ENCODE results near the gene GCNA. TPM values are rescaled to one million over a fixed set of nuclear protein-coding genes. Genes with fewer than 3 reads are reported as not detected.
"Not testable (repeated sequence)": the region's sequence is repeated elsewhere in the genome, so short reads cannot be mapped to it uniquely, and the experiment has no call there.

Gene GCNA
- polyA plus RNA-seq, 1 experiment = 2.4 TPM

DNA sequence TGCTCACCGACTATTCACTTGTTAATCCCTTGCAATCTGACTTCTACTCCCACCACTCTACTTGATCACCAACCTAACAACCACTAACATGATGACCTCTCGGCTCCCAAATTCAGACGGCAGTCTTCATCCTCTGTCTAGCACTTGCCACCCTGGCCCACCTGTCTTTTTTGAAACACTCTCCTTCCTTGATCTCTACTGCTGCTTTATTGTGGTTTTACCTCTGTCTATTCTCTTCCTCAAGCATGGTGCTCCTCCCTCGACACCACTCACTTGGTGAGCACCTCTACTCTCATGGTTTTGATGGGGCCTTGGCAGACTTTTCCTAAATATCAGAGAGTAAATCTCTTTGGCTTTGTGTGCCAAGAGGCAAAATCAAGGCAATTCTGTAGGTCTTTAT, 61.8 kb downstream of the GCNA start:
- ChIA-PET CTCF (no interaction called here), POLR2A (no interaction called here)
- H3K4me3 ChIP-seq (ENCODE audit: low read depth, low read length) = no peak overlapping the region
- TF ChIP-seq, protein P1, sequence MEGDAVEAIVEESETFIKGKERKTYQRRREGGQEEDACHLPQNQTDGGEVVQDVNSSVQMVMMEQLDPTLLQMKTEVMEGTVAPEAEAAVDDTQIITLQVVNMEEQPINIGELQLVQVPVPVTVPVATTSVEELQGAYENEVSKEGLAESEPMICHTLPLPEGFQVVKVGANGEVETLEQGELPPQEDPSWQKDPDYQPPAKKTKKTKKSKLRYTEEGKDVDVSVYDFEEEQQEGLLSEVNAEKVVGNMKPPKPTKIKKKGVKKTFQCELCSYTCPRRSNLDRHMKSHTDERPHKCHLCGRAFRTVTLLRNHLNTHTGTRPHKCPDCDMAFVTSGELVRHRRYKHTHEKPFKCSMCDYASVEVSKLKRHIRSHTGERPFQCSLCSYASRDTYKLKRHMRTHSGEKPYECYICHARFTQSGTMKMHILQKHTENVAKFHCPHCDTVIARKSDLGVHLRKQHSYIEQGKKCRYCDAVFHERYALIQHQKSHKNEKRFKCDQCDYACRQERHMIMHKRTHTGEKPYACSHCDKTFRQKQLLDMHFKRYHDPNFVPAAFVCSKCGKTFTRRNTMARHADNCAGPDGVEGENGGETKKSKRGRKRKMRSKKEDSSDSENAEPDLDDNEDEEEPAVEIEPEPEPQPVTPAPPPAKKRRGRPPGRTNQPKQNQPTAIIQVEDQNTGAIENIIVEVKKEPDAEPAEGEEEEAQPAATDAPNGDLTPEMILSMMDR (IDR thresholded peaks at IDR 0.05; ENCODE audit: insufficient read depth, low read depth, low read length) = no peak
- H3K36me3 ChIP-seq (ENCODE audit: control insufficient read depth, insufficient read depth, low read length) = no peaks in the 10 kb centered on the region
- DNase-seq (ENCODE audit: low read depth) = no peak
- H3K27me3 ChIP-seq (ENCODE audit: control insufficient read depth, insufficient read depth, low read length) = no peaks in the 10 kb centered on the region

DNA sequence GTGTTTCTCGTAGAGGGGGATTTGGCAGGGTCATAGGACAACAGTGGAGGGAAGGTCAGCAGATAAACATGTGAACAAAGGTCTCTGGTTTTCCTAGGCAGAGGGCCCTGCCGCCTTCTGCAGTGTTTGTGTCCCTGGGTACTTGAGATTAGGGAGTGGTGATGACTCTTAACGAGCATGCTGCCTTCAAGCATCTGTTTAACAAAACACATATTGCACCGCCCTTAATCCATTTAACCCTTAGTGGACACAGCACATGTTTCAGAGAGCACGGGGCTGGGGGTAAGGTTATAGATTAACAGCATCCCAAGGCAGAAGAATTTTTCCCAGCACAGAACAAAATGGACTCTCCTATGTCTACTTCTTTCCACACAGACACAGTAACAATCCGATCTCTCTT, 66.2 kb downstream of the GCNA start:
- H3K4me3 ChIP-seq (ENCODE audit: low read depth, low read length); DNase-seq (ENCODE audit: low read depth); H3K36me3 ChIP-seq (ENCODE audit: control insufficient read depth, insufficient read depth, low read length); CTCF ChIA-PET; H3K27me3 ChIP-seq (ENCODE audit: control insufficient read depth, insufficient read depth, low read length); POLR2A ChIA-PET: not testable (repeated sequence)

DNA sequence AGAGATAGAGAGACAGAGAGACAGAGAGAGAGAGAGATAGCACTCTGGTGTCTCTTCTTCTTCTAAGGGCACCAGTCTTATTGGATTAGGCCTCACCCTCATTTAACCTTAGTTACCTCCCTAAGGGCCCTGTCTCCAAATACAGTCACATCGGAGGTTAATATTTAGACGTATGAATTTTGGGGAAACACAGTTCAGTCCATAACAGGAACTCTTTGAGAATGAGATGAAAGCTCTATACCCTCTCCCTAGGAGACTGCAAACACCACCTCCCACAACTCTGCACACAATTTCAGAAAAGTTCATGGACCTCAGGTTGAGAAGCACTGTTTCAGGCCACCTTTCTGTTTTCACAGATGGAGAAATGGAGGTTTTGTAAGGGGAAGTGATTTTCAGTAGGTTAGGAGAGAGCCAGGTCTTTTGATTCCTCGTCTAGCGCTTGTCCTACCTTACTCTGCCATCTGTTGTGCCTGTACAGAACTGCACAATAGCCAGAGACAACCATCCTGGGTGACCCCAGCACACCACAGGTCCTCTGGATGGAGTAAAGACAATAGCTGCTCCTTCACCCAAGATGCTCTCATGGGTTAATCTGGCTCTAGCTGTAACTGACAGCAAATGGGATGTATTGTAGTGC, 72.2 kb downstream of the GCNA start:
- no peak for DNase-seq (ENCODE audit: low read depth)
- ChIA-PET POLR2A (no interaction called here), CTCF (interaction anchor here (0.7 to 0.9 kb wide), 2 partner anchors 7 to 96 kb away, joined by 3 read pairs; no protein-coding TSS in a partner anchor)

DNA sequence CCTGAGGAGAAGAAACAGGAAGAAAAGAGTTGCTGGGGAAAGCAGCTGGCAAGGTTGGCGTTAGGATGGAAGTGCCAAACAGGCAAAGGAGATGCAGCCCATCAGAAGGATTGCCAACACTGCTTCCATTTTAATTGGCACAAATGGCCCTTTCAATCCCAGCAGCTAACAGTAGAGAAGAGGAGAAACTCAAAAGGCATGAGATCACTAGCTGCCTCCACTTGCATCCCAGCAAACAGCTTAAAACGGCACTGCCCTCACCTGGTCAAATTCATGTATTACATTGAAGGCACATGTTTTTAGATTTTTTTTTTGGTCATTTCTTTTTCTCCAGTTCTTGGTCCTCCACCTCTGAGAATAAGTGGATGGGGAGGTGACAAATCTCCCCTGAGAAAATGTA, 74.2 kb downstream of the GCNA start:
- TF ChIP-seq, protein P1 (IDR thresholded peaks at IDR 0.05; ENCODE audit: insufficient read depth, low read depth, low read length) = peak; percentile 48; the same call in 1 of the 2 replicates
- no peak overlapping the region for H3K4me3 ChIP-seq (ENCODE audit: low read depth, low read length)
- POLR2A ChIA-PET = interaction anchor here (0.6 kb wide), 1 partner anchor 54 kb away, joined by 3 read pairs; no protein-coding TSS in a partner anchor
- no peaks in the 10 kb centered on the region for H3K36me3 ChIP-seq (ENCODE audit: control insufficient read depth, insufficient read depth, low read length)
- no peak for DNase-seq (ENCODE audit: low read depth)
- CTCF ChIA-PET = interaction anchor here (0.6 to 0.9 kb wide), 7 partner anchors 13 to 881 kb away, joined by 3 to 6 read pairs (median 3); no protein-coding TSS in a partner anchor
- H3K27me3 ChIP-seq (ENCODE audit: control insufficient read depth, insufficient read depth, low read length) = no peaks in the 10 kb centered on the region

More for the DNA sequence above, 72.2 kb downstream of the GCNA start:
- no peaks in the 10 kb centered on the region for H3K36me3 ChIP-seq (ENCODE audit: control insufficient read depth, insufficient read depth, low read length)
- H3K27me3 ChIP-seq (ENCODE audit: control insufficient read depth, insufficient read depth, low read length) = no peaks in the 10 kb centered on the region
- H3K4me3 ChIP-seq (ENCODE audit: low read depth, low read length) = no peak overlapping the region
- TF ChIP-seq, protein P1 (IDR thresholded peaks at IDR 0.05; ENCODE audit: insufficient read depth, low read depth, low read length) = no peak

DNA sequence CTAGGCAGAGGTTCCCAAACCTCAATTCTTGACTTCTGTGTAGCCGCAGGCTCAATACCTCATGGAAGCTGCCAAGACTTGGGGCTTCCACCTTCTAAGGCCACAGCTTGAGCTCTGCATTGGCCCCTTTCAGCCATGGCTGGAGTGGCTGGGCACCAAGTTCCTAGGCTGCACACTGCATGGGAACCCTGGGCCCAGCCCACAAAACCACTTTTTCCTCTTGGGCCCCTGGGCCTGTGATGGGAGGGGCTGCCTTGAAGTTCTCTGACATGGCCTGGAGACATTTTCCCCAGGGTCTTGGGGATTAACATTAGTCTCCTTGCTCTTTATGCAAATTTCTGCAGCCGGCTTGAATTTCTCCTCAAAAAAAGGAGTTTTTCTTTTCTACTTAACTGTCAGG, 75.1 kb downstream of the GCNA start:
- POLR2A ChIA-PET = no interaction called here
- Histone ChIP-seq H3K27me3 (ENCODE audit: control insufficient read depth, insufficient read depth, low read length) (no peaks in the 10 kb centered on the region), H3K4me3 (ENCODE audit: low read depth, low read length) (no peak overlapping the region), H3K36me3 (ENCODE audit: control insufficient read depth, insufficient read depth, low read length) (no peaks in the 10 kb centered on the region)
- TF ChIP-seq, protein P1 (IDR thresholded peaks at IDR 0.05; ENCODE audit: insufficient read depth, low read depth, low read length) = no peak
- CTCF ChIA-PET = no interaction called here
- DNase-seq (ENCODE audit: low read depth) = no peak

DNA sequence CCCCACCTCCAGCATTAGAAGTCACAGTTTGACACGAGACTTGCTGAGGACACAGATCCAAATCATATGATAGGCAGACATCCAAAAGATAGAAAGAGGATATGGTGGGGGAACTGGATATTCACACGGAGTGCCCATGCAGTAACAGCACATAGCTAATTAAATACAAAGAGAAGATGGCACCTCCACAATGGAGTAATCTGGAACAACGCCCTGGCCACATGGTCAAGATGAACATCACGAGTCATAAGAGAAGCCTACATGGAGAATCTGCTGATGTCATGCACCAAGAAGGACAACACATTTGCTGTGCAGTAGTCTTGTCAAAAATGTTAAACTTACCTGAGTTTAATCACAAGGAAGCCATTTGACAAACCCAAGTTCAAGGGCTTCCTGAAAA, 79.0 kb downstream of the GCNA start:
- TF ChIP-seq, protein P1 (IDR thresholded peaks at IDR 0.05; ENCODE audit: insufficient read depth, low read depth, low read length) = no peak

More for the DNA sequence above, 79.0 kb downstream of the GCNA start:
- POLR2A ChIA-PET = no interaction called here
- no peak for DNase-seq (ENCODE audit: low read depth)
- CTCF ChIA-PET = interaction anchor here (0.6 kb wide), 1 partner anchor 202 kb away, joined by 3 read pairs; no protein-coding TSS in a partner anchor
- Histone ChIP-seq H3K4me3 (ENCODE audit: low read depth, low read length) (no peak overlapping the region), H3K36me3 (ENCODE audit: control insufficient read depth, insufficient read depth, low read length) (no peaks in the 10 kb centered on the region), H3K27me3 (ENCODE audit: control insufficient read depth, insufficient read depth, low read length) (no peaks in the 10 kb centered on the region)
